ENCODE measurements around the gene BBIP1. TPM values are rescaled to one million over a fixed set of nuclear protein-coding genes. Genes with fewer than 3 reads are reported as not detected.
"Not testable (repeated sequence)": the region's sequence is repeated elsewhere in the genome, so short reads cannot be mapped to it uniquely, and the experiment has no call there.

BBIP1 gene
- total RNA-seq, 1 donor from 2014 or later: 39.1 TPM

DNA sequence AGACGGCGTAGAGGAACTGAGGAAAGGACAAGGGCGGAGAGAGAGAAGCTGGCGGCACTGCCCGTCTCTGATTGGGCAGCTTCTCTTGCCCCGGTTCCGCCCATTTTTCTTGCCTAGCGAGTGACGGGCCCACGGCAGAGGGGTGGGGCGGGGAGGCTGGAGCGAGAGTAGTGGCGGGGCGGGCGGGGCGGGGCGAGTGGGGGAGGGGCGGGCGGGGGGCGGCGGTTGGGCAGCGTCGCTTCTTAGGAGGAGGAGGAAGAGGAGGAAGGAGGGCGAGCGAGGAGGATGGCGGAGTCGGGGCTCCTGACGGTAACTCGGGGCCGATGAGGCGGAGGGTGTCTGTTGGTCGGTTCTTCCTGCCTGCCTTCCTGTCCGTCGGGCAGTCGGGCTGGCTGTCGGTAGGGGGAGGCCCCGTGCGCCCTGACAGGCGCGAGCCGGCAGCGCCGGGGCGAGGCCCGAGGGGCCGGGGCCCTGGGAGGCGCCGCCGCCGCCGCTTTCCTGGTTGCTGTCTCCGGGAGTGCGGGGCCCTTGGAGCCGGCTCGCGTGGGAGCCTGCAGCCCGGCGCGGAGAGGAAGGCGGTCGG lies 460 bp upstream of the BBIP1 start, which contains the start of gene SHOC2:
TSS of gene SHOC2 (plus strand) at position 256 of the 583 bp plus-strand sequence. CDS start 44,755 bp downstream, outside the sequence.
- Mint-ChIP-seq H3K27ac (ENCODE audit: unreplicated experiment) (peak within 1 kb of the TSS; percentile 96), H3K4me3 (ENCODE audit: unreplicated experiment) (peak within 1 kb of the TSS; percentile 96), H3K36me3 (ENCODE audit: unreplicated experiment) (no peaks in the 10 kb centered on the region), H3K9me3 (ENCODE audit: unreplicated experiment) (peaks cover 7% of the 10 kb centered on the region), H3K4me1 (ENCODE audit: low read depth, unreplicated experiment) (peaks cover 18% of the 10 kb centered on the region), H3K27me3 (ENCODE audit: unreplicated experiment) (peaks cover 13% of the 10 kb centered on the region)
- DNase-seq: peak; percentile 96
- no peak for TF ChIP-seq CTCF (IDR thresholded peaks at IDR 0.05; ENCODE audit: partially characterized antibody, unreplicated experiment)

DNA sequence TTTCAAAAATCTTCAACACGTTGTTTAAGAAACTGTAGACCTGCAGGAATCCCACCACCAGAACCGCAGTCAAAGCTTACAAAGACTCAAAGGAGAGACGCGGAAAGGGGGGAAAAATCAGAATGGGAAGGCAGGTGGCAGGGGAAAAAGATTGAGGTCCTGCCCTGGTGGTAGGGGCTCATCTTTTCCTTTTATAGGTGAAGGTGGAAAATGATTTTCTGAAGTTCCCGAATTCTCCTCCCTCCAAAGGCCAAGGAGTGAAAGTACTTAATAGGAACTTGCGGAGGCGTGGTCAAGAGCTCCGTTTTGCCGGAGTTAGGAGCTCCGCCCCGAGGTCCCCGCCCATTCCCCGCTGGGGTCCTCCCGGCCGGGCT lies 724 bp downstream of the BBIP1 start:
- H3K9me3 Mint-ChIP-seq (ENCODE audit: unreplicated experiment): peaks cover 7% of the 10 kb centered on the region
- H3K27ac Mint-ChIP-seq (ENCODE audit: unreplicated experiment): peak overlapping the region; percentile 67
- TF ChIP-seq CTCF (IDR thresholded peaks at IDR 0.05; ENCODE audit: partially characterized antibody, unreplicated experiment): peak; percentile 18
- no peak for DNase-seq
- peak overlapping the region; percentile 87 for H3K4me3 Mint-ChIP-seq (ENCODE audit: unreplicated experiment)
- peaks cover 13% of the 10 kb centered on the region for H3K27me3 Mint-ChIP-seq (ENCODE audit: unreplicated experiment)
- peaks cover 19% of the 10 kb centered on the region for H3K4me1 Mint-ChIP-seq (ENCODE audit: low read depth, unreplicated experiment)
- no peaks in the 10 kb centered on the region for H3K36me3 Mint-ChIP-seq (ENCODE audit: unreplicated experiment)

DNA sequence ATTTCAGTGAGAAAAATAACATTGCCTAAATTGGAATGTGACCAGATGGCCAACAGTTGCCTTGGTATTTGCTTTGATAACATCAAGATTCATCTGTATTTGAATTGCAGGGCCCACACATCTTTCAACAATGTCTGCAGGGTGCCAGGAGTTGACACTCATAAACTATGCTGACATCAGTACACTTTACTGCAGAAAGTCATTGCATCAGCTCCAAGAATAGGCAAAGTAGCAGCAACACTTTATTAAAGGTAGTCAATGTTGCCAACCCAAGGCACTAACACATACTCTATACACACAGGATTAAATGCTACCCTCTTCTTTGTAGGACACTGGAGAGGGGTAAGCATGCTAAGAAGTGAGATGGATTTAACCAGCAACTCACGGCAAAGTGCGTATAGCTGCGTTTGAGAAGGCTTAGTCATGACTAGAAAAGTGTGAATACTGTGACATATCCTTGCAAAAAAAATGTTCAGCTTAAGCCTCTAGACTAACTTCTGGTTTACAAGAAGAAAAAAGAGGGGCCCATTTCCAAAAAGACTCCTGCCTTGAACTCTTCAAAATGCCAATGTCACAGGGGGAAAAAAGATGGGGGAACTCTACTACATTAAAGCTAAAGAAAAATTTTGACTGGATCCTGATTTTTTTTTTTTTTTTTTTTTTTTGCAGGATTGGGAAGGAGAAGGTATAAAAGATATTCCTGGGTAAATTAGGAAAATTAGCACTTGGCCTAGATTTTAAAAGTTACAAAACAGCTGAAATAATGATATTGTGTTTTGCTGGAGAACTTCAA lies 2.2 kb downstream of the BBIP1 start:
- Mint-ChIP-seq H3K27me3 (ENCODE audit: unreplicated experiment) (peaks cover 13% of the 10 kb centered on the region), H3K9me3 (ENCODE audit: unreplicated experiment) (peaks cover 7% of the 10 kb centered on the region), H3K4me3 (ENCODE audit: unreplicated experiment) (peak overlapping the region; percentile 87), H3K27ac (ENCODE audit: unreplicated experiment) (no peak overlapping the region), H3K4me1 (ENCODE audit: low read depth, unreplicated experiment) (peaks cover 24% of the 10 kb centered on the region), H3K36me3 (ENCODE audit: unreplicated experiment) (no peaks in the 10 kb centered on the region)
- no peak for DNase-seq
- no peak for TF ChIP-seq CTCF (IDR thresholded peaks at IDR 0.05; ENCODE audit: partially characterized antibody, unreplicated experiment)

GRCh38 chr10:110915600-110915999 lies 3.4 kb downstream of the BBIP1 start:
- peaks cover 13% of the 10 kb centered on the region for H3K27me3 Mint-ChIP-seq (ENCODE audit: unreplicated experiment)
- not testable (repeated sequence) for H3K9me3 Mint-ChIP-seq (ENCODE audit: unreplicated experiment); H3K27ac Mint-ChIP-seq (ENCODE audit: unreplicated experiment); H3K36me3 Mint-ChIP-seq (ENCODE audit: unreplicated experiment); DNase-seq; H3K4me3 Mint-ChIP-seq (ENCODE audit: unreplicated experiment)
- H3K4me1 Mint-ChIP-seq (ENCODE audit: low read depth, unreplicated experiment): peaks cover 20% of the 10 kb centered on the region

DNA sequence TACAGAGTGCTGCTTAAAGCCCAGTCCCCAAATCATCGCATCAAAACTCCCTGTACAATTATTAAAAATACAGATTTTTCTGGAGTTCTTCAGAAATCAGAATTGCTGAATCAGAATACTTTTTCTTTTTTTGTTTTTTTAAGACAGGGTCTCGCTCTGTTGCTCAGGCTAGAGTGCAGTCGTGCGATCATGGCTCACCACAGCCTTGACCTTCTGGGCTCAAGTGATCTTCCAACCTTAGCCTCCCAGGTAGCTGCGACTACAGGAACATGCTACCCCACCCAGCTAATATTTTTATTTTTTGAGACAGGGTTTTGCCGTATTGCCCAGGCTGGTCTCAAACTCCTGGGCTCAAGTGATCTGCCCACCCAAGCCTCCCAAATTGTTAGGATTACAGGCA lies 3.9 kb downstream of the BBIP1 start:
- H3K9me3 Mint-ChIP-seq (ENCODE audit: unreplicated experiment): peaks cover 7% of the 10 kb centered on the region
- no peak overlapping the region for H3K4me3 Mint-ChIP-seq (ENCODE audit: unreplicated experiment)
- peaks cover 18% of the 10 kb centered on the region for H3K4me1 Mint-ChIP-seq (ENCODE audit: low read depth, unreplicated experiment)
- no peak overlapping the region for H3K27ac Mint-ChIP-seq (ENCODE audit: unreplicated experiment)
- H3K36me3 Mint-ChIP-seq (ENCODE audit: unreplicated experiment): no peaks in the 10 kb centered on the region
- H3K27me3 Mint-ChIP-seq (ENCODE audit: unreplicated experiment): peaks cover 8% of the 10 kb centered on the region
- TF ChIP-seq CTCF (IDR thresholded peaks at IDR 0.05; ENCODE audit: partially characterized antibody, unreplicated experiment): no peak
- DNase-seq: no peak

All from glutamatergic neuron (in vitro differentiated cells).